ENCODE results near the gene MRPS22. TPM values are rescaled to one million over a fixed set of nuclear protein-coding genes. Genes with fewer than 3 reads are reported as not detected.
"Not testable (repeated sequence)": the region's sequence is repeated elsewhere in the genome, so short reads cannot be mapped to it uniquely, and the experiment has no call there.

Gene MRPS22
- total RNA-seq, 1 experiment from 2014 or later: 39.9 TPM

DNA sequence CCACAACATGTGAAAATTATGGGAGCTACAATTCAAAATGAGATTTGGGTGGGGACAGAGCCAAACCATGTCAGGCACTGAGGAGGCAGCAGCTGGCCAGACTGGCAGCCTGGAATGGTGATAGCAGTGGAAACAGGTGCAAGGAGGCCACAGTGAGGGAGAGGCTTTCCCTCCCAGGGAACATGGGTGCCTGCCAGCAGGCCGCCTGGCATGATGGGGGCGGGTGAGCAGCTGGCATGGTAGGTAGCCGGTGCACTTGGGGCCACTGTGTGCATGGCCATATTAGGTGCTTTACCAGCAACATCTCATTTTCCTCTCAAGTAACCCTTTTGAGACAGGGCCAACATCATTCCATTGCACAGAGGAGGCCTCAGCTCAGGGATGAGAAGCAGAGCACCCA, 18.3 kb upstream of the MRPS22 start:
- no peaks in the 10 kb centered on the region for H4K20me1 ChIP-seq (ENCODE audit: insufficient read depth, low read depth, low read length)
- H3K9ac ChIP-seq (ENCODE audit: low read length): no peak overlapping the region
- H3K4me1 ChIP-seq (ENCODE audit: low read length): peaks cover 4% of the 10 kb centered on the region
- no peaks in the 10 kb centered on the region for H3K9me3 ChIP-seq (ENCODE audit: low read length)
- no peak overlapping the region for H2AFZ ChIP-seq (ENCODE audit: low read length)
- H3K27me3 ChIP-seq (ENCODE audit: low read length): no peaks in the 10 kb centered on the region
- no peak overlapping the region for H3K4me3 ChIP-seq (ENCODE audit: low read length)
- no peak for DNase-seq
- no peak overlapping the region for H3K27ac ChIP-seq (ENCODE audit: low read length)
- H3K79me2 ChIP-seq (ENCODE audit: low read length): no peaks in the 10 kb centered on the region
- H3K36me3 ChIP-seq (ENCODE audit: insufficient read depth, low read length): no peaks in the 10 kb centered on the region
- H3K4me2 ChIP-seq (ENCODE audit: low read depth, low read length, poor library complexity, severe bottlenecking): no peak overlapping the region
- no peaks in the 10 kb centered on the region for H3K9me2 ChIP-seq (replicated peaks; ENCODE audit: insufficient read depth, low read length)

DNA sequence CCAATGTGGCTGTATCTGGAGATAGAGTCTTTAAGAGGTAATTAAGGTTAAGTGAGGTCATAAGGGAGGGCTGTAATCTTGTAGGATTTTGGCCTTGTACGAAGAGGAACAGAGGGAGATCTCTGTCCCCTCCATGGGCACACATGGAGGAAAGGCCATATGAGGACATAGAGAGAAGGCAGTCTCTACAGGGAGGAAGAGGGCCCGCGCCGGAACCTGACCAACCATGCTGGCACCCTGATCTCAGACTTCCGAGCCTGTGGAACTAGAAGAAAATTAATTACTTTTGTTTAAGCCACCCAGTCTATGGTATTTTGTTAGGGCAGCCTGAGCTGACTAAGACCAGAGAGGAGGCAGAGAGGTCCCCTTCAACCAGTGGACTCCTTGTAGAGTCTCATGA, 17.7 kb upstream of the MRPS22 start:
- DNase-seq: no peak
- Histone ChIP-seq H3K9me3 (ENCODE audit: low read length) (no peaks in the 10 kb centered on the region), H3K36me3 (ENCODE audit: insufficient read depth, low read length) (no peaks in the 10 kb centered on the region)

DNA sequence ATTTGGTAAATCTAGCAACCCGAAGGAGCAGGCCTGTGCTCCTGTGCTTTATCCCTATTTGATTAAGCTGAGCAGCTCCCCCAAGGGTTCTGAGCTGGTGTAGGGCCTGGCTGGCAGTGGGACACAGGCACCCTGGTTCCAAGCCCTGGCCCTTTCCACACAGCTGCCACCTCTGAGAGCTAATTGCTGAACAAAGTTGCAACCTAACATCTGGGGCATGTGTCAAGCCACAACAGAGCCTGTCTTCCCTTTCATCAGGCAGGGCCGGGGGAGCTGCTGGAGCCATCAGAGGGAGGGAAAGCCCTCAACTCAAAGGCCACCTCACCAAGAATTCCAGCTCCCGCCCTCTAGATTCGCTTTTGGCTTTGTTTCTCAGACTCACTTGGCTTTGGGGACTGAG, 17.1 kb upstream of the MRPS22 start:
- Histone ChIP-seq H3K4me1 (ENCODE audit: low read length) (peaks cover 4% of the 10 kb centered on the region), H3K27ac (ENCODE audit: low read length) (no peak overlapping the region), H2AFZ (ENCODE audit: low read length) (no peak overlapping the region), H3K9me3 (ENCODE audit: low read length) (no peaks in the 10 kb centered on the region), H3K4me3 (ENCODE audit: low read length) (no peak overlapping the region), H3K9ac (ENCODE audit: low read length) (no peak overlapping the region), H3K27me3 (ENCODE audit: low read length) (no peaks in the 10 kb centered on the region), H3K4me2 (ENCODE audit: low read depth, low read length, poor library complexity, severe bottlenecking) (no peak overlapping the region), H4K20me1 (ENCODE audit: insufficient read depth, low read depth, low read length) (no peaks in the 10 kb centered on the region), H3K79me2 (ENCODE audit: low read length) (no peaks in the 10 kb centered on the region), H3K9me2 (replicated peaks; ENCODE audit: insufficient read depth, low read length) (no peaks in the 10 kb centered on the region), H3K36me3 (ENCODE audit: insufficient read depth, low read length) (no peaks in the 10 kb centered on the region)
- no peak for DNase-seq

More for the DNA sequence above, 17.7 kb upstream of the MRPS22 start:
- no peak overlapping the region for H3K4me2 ChIP-seq (ENCODE audit: low read depth, low read length, poor library complexity, severe bottlenecking)
- H3K4me3 ChIP-seq (ENCODE audit: low read length): no peak overlapping the region
- no peak overlapping the region for H3K27ac ChIP-seq (ENCODE audit: low read length)
- H4K20me1 ChIP-seq (ENCODE audit: insufficient read depth, low read depth, low read length): no peaks in the 10 kb centered on the region
- H3K4me1 ChIP-seq (ENCODE audit: low read length): peaks cover 4% of the 10 kb centered on the region
- H2AFZ ChIP-seq (ENCODE audit: low read length): no peak overlapping the region
- H3K9ac ChIP-seq (ENCODE audit: low read length): no peak overlapping the region
- H3K27me3 ChIP-seq (ENCODE audit: low read length): no peaks in the 10 kb centered on the region
- H3K9me2 ChIP-seq (replicated peaks; ENCODE audit: insufficient read depth, low read length): no peaks in the 10 kb centered on the region
- H3K79me2 ChIP-seq (ENCODE audit: low read length): no peaks in the 10 kb centered on the region

DNA sequence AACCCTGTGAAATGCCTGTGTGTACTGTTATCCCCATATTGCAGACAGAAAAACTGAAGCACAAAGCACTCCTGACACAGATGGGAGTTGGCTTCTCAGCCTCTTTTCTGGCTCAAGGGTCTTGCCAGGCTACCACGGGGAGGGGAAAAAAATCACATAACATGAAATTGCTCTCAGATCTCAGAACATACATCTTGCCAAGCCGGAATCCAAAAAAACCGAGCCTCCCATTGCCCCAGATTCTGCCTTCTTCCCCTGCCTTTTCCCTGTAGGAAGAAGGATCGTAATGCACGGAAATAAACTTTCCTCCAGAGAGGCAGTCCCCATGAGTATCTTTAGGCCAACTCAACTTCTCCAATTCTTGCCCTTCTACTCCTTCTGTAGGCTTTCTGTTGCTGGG, 16.6 kb upstream of the MRPS22 start:
- Histone ChIP-seq H3K4me2 (ENCODE audit: low read depth, low read length, poor library complexity, severe bottlenecking) (no peak overlapping the region), H3K4me1 (ENCODE audit: low read length) (peaks cover 4% of the 10 kb centered on the region), H3K4me3 (ENCODE audit: low read length) (no peak overlapping the region), H4K20me1 (ENCODE audit: insufficient read depth, low read depth, low read length) (no peaks in the 10 kb centered on the region), H3K9ac (ENCODE audit: low read length) (no peak overlapping the region), H3K36me3 (ENCODE audit: insufficient read depth, low read length) (no peaks in the 10 kb centered on the region), H3K9me3 (ENCODE audit: low read length) (no peaks in the 10 kb centered on the region), H2AFZ (ENCODE audit: low read length) (no peak overlapping the region), H3K27me3 (ENCODE audit: low read length) (no peaks in the 10 kb centered on the region), H3K27ac (ENCODE audit: low read length) (no peak overlapping the region), H3K79me2 (ENCODE audit: low read length) (no peaks in the 10 kb centered on the region), H3K9me2 (replicated peaks; ENCODE audit: insufficient read depth, low read length) (no peaks in the 10 kb centered on the region)
- DNase-seq: no peak

DNA sequence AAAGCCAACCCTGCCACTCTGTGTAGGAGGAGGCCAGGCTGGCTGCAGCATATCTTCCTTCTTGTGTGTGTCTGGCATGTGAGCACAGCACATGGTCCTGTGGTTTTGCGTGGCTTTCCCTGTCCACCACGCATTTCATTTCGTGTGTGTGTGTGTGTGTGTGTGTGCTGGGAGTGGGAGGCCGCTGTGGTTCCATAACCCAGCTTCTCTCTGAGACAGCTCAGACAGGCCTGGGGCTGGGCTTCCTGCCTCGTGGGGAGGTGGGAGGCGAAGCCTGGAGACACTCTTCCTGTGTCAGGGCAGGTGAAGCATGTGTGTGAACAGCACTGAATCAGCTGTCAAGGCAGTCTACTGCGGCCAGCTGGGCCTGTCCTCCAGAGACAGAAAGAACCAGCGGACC, 16.0 kb upstream of the MRPS22 start:
- no peaks in the 10 kb centered on the region for H4K20me1 ChIP-seq (ENCODE audit: insufficient read depth, low read depth, low read length)
- H3K27me3 ChIP-seq (ENCODE audit: low read length): no peaks in the 10 kb centered on the region
- H2AFZ ChIP-seq (ENCODE audit: low read length): no peak overlapping the region
- peaks cover 4% of the 10 kb centered on the region for H3K4me1 ChIP-seq (ENCODE audit: low read length)
- H3K27ac ChIP-seq (ENCODE audit: low read length): no peak overlapping the region
- H3K4me2 ChIP-seq (ENCODE audit: low read depth, low read length, poor library complexity, severe bottlenecking): no peak overlapping the region
- no peak overlapping the region for H3K4me3 ChIP-seq (ENCODE audit: low read length)
- H3K79me2 ChIP-seq (ENCODE audit: low read length): no peaks in the 10 kb centered on the region
- H3K9me3 ChIP-seq (ENCODE audit: low read length): no peaks in the 10 kb centered on the region
- no peaks in the 10 kb centered on the region for H3K9me2 ChIP-seq (replicated peaks; ENCODE audit: insufficient read depth, low read length)
- DNase-seq: no peak
- H3K36me3 ChIP-seq (ENCODE audit: insufficient read depth, low read length): no peaks in the 10 kb centered on the region
- H3K9ac ChIP-seq (ENCODE audit: low read length): no peak overlapping the region

DNA sequence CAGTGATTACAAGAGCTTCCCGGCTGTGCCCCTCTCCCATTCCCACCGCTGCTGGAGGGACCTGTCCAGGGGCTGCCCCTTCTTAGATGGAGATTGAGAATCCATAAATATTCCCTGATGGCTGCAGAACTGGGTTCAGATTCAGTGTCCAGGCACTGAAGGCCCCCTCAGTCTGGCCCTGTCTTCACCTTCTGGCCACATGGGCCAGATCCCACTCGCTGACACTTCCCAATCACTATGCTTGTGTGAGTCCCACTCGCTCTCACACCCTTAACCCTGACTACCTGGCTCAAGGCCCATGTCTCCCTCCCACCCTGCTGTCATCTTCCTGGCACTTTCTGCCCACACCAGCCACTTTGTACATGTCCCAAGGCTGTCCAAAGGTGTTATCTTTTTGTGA, 15.5 kb upstream of the MRPS22 start:
- no peak for DNase-seq
- Histone ChIP-seq H3K36me3 (ENCODE audit: insufficient read depth, low read length) (no peaks in the 10 kb centered on the region), H3K79me2 (ENCODE audit: low read length) (no peaks in the 10 kb centered on the region), H3K4me2 (ENCODE audit: low read depth, low read length, poor library complexity, severe bottlenecking) (no peak overlapping the region), H3K9ac (ENCODE audit: low read length) (0 out of 2 replicates have a peak overlapping the region, but pooled peaks have one; percentile 59), H3K9me3 (ENCODE audit: low read length) (no peaks in the 10 kb centered on the region), H3K27me3 (ENCODE audit: low read length) (no peaks in the 10 kb centered on the region), H3K27ac (ENCODE audit: low read length) (no peak overlapping the region), H2AFZ (ENCODE audit: low read length) (no peak overlapping the region), H3K9me2 (replicated peaks; ENCODE audit: insufficient read depth, low read length) (no peaks in the 10 kb centered on the region), H3K4me3 (ENCODE audit: low read length) (no peak overlapping the region), H4K20me1 (ENCODE audit: insufficient read depth, low read depth, low read length) (no peaks in the 10 kb centered on the region), H3K4me1 (ENCODE audit: low read length) (peaks cover 4% of the 10 kb centered on the region)

DNA sequence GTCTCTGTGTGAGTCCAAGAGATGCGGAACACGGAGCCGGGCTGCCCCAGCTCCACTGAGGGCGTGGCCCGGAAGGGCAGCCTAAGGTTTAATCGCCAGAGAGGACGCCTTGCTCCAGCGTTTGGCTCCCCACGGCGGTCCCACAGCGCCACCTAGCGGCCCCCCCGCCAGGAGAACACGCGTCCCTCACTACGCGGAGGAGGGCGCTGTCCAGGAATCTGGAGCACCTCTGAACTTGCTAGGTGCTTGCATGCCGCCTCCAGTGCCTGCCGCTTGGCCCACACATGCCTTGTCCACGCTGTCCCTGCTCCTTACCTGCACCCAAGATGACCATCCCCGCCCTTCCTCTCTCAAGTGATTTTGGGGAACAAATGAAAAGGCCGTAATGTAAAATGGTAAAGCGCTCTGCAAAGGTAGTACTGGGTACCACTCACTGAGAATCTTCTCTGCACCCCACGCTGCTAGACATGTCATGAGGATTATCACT, 14.4 kb upstream of the MRPS22 start:
- H3K9me3 ChIP-seq (ENCODE audit: low read length): no peaks in the 10 kb centered on the region
- H3K9ac ChIP-seq (ENCODE audit: low read length): peak overlapping the region; percentile 59
- H2AFZ ChIP-seq (ENCODE audit: low read length): peak overlapping the region; percentile 96
- no peaks in the 10 kb centered on the region for H3K36me3 ChIP-seq (ENCODE audit: insufficient read depth, low read length)
- H3K27me3 ChIP-seq (ENCODE audit: low read length): no peaks in the 10 kb centered on the region
- peak; percentile 96 for DNase-seq
- no peak overlapping the region for H3K27ac ChIP-seq (ENCODE audit: low read length)
- H3K79me2 ChIP-seq (ENCODE audit: low read length): no peaks in the 10 kb centered on the region
- peak overlapping the region; percentile 69 for H3K4me2 ChIP-seq (ENCODE audit: low read depth, low read length, poor library complexity, severe bottlenecking)
- peak overlapping the region; percentile 61 for H3K4me3 ChIP-seq (ENCODE audit: low read length)
- H3K9me2 ChIP-seq (replicated peaks; ENCODE audit: insufficient read depth, low read length): no peaks in the 10 kb centered on the region
- peaks cover 4% of the 10 kb centered on the region for H3K4me1 ChIP-seq (ENCODE audit: low read length)
- H4K20me1 ChIP-seq (ENCODE audit: insufficient read depth, low read depth, low read length): no peaks in the 10 kb centered on the region

DNA sequence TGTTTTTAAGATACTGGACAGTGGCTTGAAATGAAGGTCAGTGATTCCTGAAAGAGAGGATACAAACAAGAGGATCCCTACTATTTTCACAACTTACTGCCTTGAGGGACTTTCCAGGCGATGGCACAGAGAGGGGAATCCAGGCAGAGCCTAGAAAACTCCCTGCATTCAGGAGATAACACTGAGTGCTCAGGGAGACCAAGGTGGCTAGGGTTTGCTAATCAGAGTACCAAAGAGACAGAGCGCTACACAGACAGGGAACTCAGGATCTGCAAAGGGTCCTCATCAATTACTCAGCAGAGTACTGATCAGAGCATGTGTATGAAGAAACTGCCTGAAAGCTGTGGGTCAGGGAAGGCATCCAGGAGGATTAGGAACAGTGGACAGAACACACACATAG, 11.7 kb upstream of the MRPS22 start:
- Histone ChIP-seq H2AFZ (ENCODE audit: low read length) (no peak overlapping the region), H3K4me2 (ENCODE audit: low read depth, low read length, poor library complexity, severe bottlenecking) (no peak overlapping the region), H3K9me2 (replicated peaks; ENCODE audit: insufficient read depth, low read length) (no peaks in the 10 kb centered on the region), H3K9ac (ENCODE audit: low read length) (no peak overlapping the region), H3K36me3 (ENCODE audit: insufficient read depth, low read length) (no peaks in the 10 kb centered on the region), H3K27ac (ENCODE audit: low read length) (no peak overlapping the region), H3K4me1 (ENCODE audit: low read length) (peaks cover 4% of the 10 kb centered on the region), H4K20me1 (ENCODE audit: insufficient read depth, low read depth, low read length) (no peaks in the 10 kb centered on the region), H3K79me2 (ENCODE audit: low read length) (no peaks in the 10 kb centered on the region), H3K9me3 (ENCODE audit: low read length) (no peaks in the 10 kb centered on the region), H3K27me3 (ENCODE audit: low read length) (no peaks in the 10 kb centered on the region), H3K4me3 (ENCODE audit: low read length) (no peak overlapping the region)
- DNase-seq: no peak

DNA sequence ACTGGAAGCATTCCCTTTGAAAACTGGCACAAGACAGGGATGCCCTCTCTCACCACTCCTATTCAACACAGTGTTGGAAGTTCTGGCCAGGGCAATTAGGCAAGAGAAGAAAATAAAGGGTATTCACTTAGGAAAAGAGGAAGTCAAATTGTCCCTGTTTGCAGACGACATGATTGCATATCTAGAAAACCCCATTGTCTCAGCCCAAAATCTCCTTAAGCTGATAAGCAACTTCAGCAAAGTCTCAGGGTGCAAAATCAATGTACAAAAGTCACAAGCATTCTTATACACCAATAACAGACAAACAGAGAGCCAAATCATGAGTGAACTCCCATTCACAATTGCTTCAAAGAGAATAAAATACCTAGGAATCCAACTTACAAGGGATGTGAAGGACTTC, 9.1 kb upstream of the MRPS22 start:
- DNase-seq; H3K9me2 ChIP-seq (replicated peaks; ENCODE audit: insufficient read depth, low read length); H3K4me3 ChIP-seq (ENCODE audit: low read length); H4K20me1 ChIP-seq (ENCODE audit: insufficient read depth, low read depth, low read length); H3K27me3 ChIP-seq (ENCODE audit: low read length); H3K4me1 ChIP-seq (ENCODE audit: low read length); H2AFZ ChIP-seq (ENCODE audit: low read length); H3K9ac ChIP-seq (ENCODE audit: low read length); H3K27ac ChIP-seq (ENCODE audit: low read length); H3K36me3 ChIP-seq (ENCODE audit: insufficient read depth, low read length); H3K4me2 ChIP-seq (ENCODE audit: low read depth, low read length, poor library complexity, severe bottlenecking); H3K79me2 ChIP-seq (ENCODE audit: low read length); H3K9me3 ChIP-seq (ENCODE audit: low read length): not testable (repeated sequence)
